ENCODE data around the gene ITM2C. TPM values are rescaled to one million over a fixed set of nuclear protein-coding genes. Genes with fewer than 3 reads are reported as not detected.

The ITM2C gene
- total and polyA plus RNA-seq, 5 donors from 2014 or later, result 29.3 to 70.3 (median 52.2) TPM

DNA sequence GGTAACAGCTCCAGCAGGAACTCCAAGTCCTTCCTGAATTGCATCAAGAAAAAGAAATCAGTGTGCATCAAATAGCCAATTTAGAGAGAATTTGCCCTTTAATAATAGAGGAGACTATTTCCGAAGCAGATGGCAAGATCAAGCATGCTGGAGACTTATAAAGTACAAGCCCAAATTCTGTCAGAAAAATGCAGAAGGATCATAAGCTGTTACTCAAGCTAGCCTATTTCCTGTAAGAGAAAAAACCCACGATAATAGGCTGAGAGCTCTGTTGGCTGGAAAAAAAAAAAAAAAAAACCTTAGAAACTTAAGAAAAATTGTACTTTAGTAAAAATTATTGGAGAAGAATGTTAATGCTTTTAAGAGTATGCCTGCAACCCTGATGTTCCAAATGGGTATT is 24.4 kb upstream of the ITM2C start:
- Mint-ChIP-seq H3K36me3 (no peaks in the 10 kb centered on the region), H3K4me1 (peaks cover 4 to 9% (median 5%) of the 10 kb centered on the region in 4 donors), H3K27me3 (peaks cover 47% of the 10 kb centered on the region), H3K9me3 (peaks cover 0 to 12% (median 5%) of the 10 kb centered on the region in 7 donors), H3K4me3 (no peak overlapping the region), H3K27ac (no peak overlapping the region)
- ATAC-seq (ENCODE audit: low read depth in 2 of 2), result no peak
- H3K4me1 ChIP-seq (ENCODE audit: control insufficient read depth, insufficient read depth, low read length, poor library complexity, severe bottlenecking), result no peaks in the 10 kb centered on the region
- H3K4me3 ChIP-seq (ENCODE audit: low read depth, low read length), result no peak overlapping the region
- no peak for DNase-seq
- H3K27ac ChIP-seq (ENCODE audit: insufficient read depth, low read length, poor library complexity, severe bottlenecking), result no peak overlapping the region
- peaks cover 2% of the 10 kb centered on the region for H3K27me3 ChIP-seq (ENCODE audit: control insufficient read depth, insufficient read depth, low read length)
- no peaks in the 10 kb centered on the region for H3K36me3 ChIP-seq (ENCODE audit: control insufficient read depth, insufficient read depth, low read length)
- no peaks in the 10 kb centered on the region for H3K9me3 ChIP-seq (ENCODE audit: control insufficient read depth in 2 of 2, low read length in 2 of 2)

GRCh38 chr2:230842473-230842872 is 22.3 kb upstream of the ITM2C start:
- Histone ChIP-seq H3K36me3 (ENCODE audit: control insufficient read depth, insufficient read depth, low read length) (no peaks in the 10 kb centered on the region), H3K9me3 (ENCODE audit: control insufficient read depth in 2 of 2, low read length in 2 of 2) (no peaks in the 10 kb centered on the region), H3K4me1 (ENCODE audit: control insufficient read depth, insufficient read depth, low read length, poor library complexity, severe bottlenecking) (no peaks in the 10 kb centered on the region), H3K4me3 (ENCODE audit: low read depth, low read length) (no peak overlapping the region), H3K27me3 (ENCODE audit: control insufficient read depth, insufficient read depth, low read length) (peaks cover 2% of the 10 kb centered on the region), H3K27ac (ENCODE audit: insufficient read depth, low read length, poor library complexity, severe bottlenecking) (no peak overlapping the region)
- H3K36me3 Mint-ChIP-seq, result no peaks in the 10 kb centered on the region
- no peak overlapping the region for H3K4me3 Mint-ChIP-seq
- ATAC-seq (ENCODE audit: low read depth in 2 of 2) (no peak), DNase-seq (no peak)
- H3K27ac Mint-ChIP-seq, result no peak overlapping the region
- peaks cover under 1 to 6% (median 5%) of the 10 kb centered on the region in 4 donors for H3K4me1 Mint-ChIP-seq
- H3K27me3 Mint-ChIP-seq, result peaks cover 55% of the 10 kb centered on the region
- H3K9me3 Mint-ChIP-seq, result peaks cover 0 to 9% (median 4%) of the 10 kb centered on the region in 7 donors

GRCh38 chr2:230843132-230843531 is 21.6 kb upstream of the ITM2C start:
- Histone ChIP-seq H3K9me3 (ENCODE audit: control insufficient read depth in 2 of 2, low read length in 2 of 2) (no peaks in the 10 kb centered on the region), H3K27me3 (ENCODE audit: control insufficient read depth, insufficient read depth, low read length) (peaks cover 2% of the 10 kb centered on the region), H3K36me3 (ENCODE audit: control insufficient read depth, insufficient read depth, low read length) (no peaks in the 10 kb centered on the region), H3K27ac (ENCODE audit: insufficient read depth, low read length, poor library complexity, severe bottlenecking) (no peak overlapping the region), H3K4me3 (ENCODE audit: low read depth, low read length) (no peak overlapping the region), H3K4me1 (ENCODE audit: control insufficient read depth, insufficient read depth, low read length, poor library complexity, severe bottlenecking) (peaks cover 7% of the 10 kb centered on the region)
- Mint-ChIP-seq H3K9me3 (peaks cover 0 to 6% (median 2%) of the 10 kb centered on the region in 7 donors), H3K27me3 (peaks cover 58% of the 10 kb centered on the region), H3K4me1 (peaks cover 5 to 8% (median 6%) of the 10 kb centered on the region in 4 donors), H3K27ac (no peak overlapping the region), H3K36me3 (no peaks in the 10 kb centered on the region), H3K4me3 (no peak overlapping the region)
- DNase-seq (no peak), ATAC-seq (ENCODE audit: low read depth in 2 of 2) (no peak)

- H3K4me1 ChIP-seq (ENCODE audit: control insufficient read depth, insufficient read depth, low read length, poor library complexity, severe bottlenecking), result peaks cover 11% of the 10 kb centered on the region
- no peak for DNase-seq
- Mint-ChIP-seq H3K36me3 (no peaks in the 10 kb centered on the region), H3K4me1 (peaks cover 0 to 12% (median 5%) of the 10 kb centered on the region in 4 donors), H3K27ac (no peak overlapping the region), H3K4me3 (no peak overlapping the region), H3K9me3 (peaks cover 0 to 1% (median 0%) of the 10 kb centered on the region in 7 donors), H3K27me3 (peaks cover 60% of the 10 kb centered on the region)
- no peak overlapping the region for H3K27ac ChIP-seq (ENCODE audit: insufficient read depth, low read length, poor library complexity, severe bottlenecking)
- H3K27me3 ChIP-seq (ENCODE audit: control insufficient read depth, insufficient read depth, low read length), result peaks cover 2% of the 10 kb centered on the region
- H3K36me3 ChIP-seq (ENCODE audit: control insufficient read depth, insufficient read depth, low read length), result no peaks in the 10 kb centered on the region
- H3K9me3 ChIP-seq (ENCODE audit: control insufficient read depth in 2 of 2, low read length in 2 of 2), result no peaks in the 10 kb centered on the region
- ATAC-seq (ENCODE audit: low read depth in 2 of 2), result no peak
- H3K4me3 ChIP-seq (ENCODE audit: low read depth, low read length), result no peak overlapping the region
These were observed 18.4 kb upstream of the ITM2C start for GRCh38 chr2:230846360-230846759.

- Histone ChIP-seq H3K4me3 (ENCODE audit: low read depth, low read length) (no peak overlapping the region), H3K27ac (ENCODE audit: insufficient read depth, low read length, poor library complexity, severe bottlenecking) (no peak overlapping the region), H3K4me1 (ENCODE audit: control insufficient read depth, insufficient read depth, low read length, poor library complexity, severe bottlenecking) (peaks cover 11% of the 10 kb centered on the region), H3K36me3 (ENCODE audit: control insufficient read depth, insufficient read depth, low read length) (no peaks in the 10 kb centered on the region), H3K27me3 (ENCODE audit: control insufficient read depth, insufficient read depth, low read length) (peaks cover 7% of the 10 kb centered on the region), H3K9me3 (ENCODE audit: control insufficient read depth in 2 of 2, low read length in 2 of 2) (no peaks in the 10 kb centered on the region)
- DNase-seq (peak; percentile 61 to 87 (median 73)), ATAC-seq (ENCODE audit: low read depth in 2 of 2) (peak; percentile 87 to 89)
- Mint-ChIP-seq H3K27me3 (peaks cover 68% of the 10 kb centered on the region), H3K9me3 (peaks cover 0 to 1% (median 0%) of the 10 kb centered on the region in 7 donors), H3K27ac (no peak overlapping the region), H3K4me1 (peaks cover 0 to 12% (median 5%) of the 10 kb centered on the region in 4 donors), H3K4me3 (peak overlapping the region in 2 of 4 donors; percentile 32 to 53), H3K36me3 (no peaks in the 10 kb centered on the region)
These were observed 16.8 kb upstream of the ITM2C start for GRCh38 chr2:230847883-230848388.

DNA sequence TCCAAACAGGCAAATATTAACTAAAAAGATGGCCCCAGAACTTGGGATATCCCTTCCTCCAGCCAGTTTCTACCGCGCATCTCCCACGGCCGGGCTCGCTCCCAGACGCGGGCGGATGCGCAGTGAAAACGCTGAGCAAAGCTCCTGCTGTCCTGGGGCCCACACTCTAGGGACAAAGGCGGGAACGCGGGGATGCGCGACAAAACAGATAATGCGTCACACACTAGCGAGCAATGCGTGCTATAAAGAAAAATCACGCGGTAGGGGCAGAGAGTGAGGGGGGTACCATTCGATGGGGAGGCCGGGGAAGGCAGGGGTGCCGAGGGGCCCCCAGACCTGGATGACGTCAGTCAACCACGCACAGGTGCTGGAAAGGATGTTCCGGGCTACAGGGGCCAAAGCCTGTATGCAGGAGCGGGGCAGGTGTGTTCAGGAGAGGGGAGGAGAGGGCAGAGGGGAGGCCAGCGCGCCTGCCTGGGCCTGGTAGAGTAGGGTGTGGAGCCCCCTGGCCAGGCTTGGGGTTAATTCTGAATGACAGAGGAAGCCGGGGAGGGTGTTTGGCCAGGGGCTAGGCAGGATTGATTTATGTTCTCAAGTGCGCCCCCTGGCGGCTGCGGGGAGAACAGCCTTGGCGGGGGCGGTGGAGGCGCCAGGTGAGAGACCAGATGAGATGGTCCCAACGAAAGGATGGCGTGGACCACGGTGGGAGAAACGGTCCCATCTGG is 14.9 kb upstream of the ITM2C start:
- H3K4me3 ChIP-seq (ENCODE audit: low read depth, low read length), result no peak overlapping the region
- no peaks in the 10 kb centered on the region for H3K9me3 ChIP-seq (ENCODE audit: control insufficient read depth in 2 of 2, low read length in 2 of 2)
- no peak overlapping the region for H3K27ac ChIP-seq (ENCODE audit: insufficient read depth, low read length, poor library complexity, severe bottlenecking)
- peaks cover 10% of the 10 kb centered on the region for H3K27me3 ChIP-seq (ENCODE audit: control insufficient read depth, insufficient read depth, low read length)
- no peaks in the 10 kb centered on the region for H3K36me3 ChIP-seq (ENCODE audit: control insufficient read depth, insufficient read depth, low read length)
- H3K27ac Mint-ChIP-seq, result peak overlapping the region in 1 of 3 donors; percentile 60
- H3K4me1 Mint-ChIP-seq, result peaks cover 0 to 12% (median 3%) of the 10 kb centered on the region in 4 donors
- peak; percentile 50 to 58 (median 57) for DNase-seq
- peaks cover 11% of the 10 kb centered on the region for H3K4me1 ChIP-seq (ENCODE audit: control insufficient read depth, insufficient read depth, low read length, poor library complexity, severe bottlenecking)
- H3K36me3 Mint-ChIP-seq, result no peaks in the 10 kb centered on the region
- peaks cover 0 to 1% (median 0%) of the 10 kb centered on the region in 7 donors for H3K9me3 Mint-ChIP-seq
- peaks cover 73% of the 10 kb centered on the region for H3K27me3 Mint-ChIP-seq
- peak; percentile 52 to 59 for ATAC-seq (ENCODE audit: low read depth in 2 of 2)
- H3K4me3 Mint-ChIP-seq, result peak overlapping the region in 2 of 4 donors; percentile 36 to 48

DNA sequence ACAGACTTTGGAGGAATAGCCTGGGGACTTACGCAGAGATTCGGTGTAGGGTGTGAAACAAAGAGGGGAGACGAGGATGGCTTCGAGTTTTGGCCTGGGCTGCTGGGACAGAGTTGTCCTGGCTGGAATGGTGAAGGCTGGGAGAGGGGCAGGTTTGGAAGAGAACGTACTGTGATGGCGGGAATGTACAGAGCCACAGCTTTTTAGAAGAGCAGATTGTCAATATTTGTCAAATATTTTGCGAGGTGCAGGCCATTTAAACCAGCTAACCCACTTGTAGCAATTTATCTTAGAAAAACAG is 14.4 kb upstream of the ITM2C start:
- H3K4me1 ChIP-seq (ENCODE audit: control insufficient read depth, insufficient read depth, low read length, poor library complexity, severe bottlenecking), result peaks cover 11% of the 10 kb centered on the region
- peaks cover 8% of the 10 kb centered on the region for H3K27me3 ChIP-seq (ENCODE audit: control insufficient read depth, insufficient read depth, low read length)
- H3K36me3 Mint-ChIP-seq, result no peaks in the 10 kb centered on the region
- H3K9me3 Mint-ChIP-seq, result peaks cover 0 to 1% (median 0%) of the 10 kb centered on the region in 7 donors
- H3K27ac Mint-ChIP-seq, result peak overlapping the region in 1 of 3 donors; percentile 60
- ATAC-seq (ENCODE audit: low read depth in 2 of 2) (no peak), DNase-seq (no peak)
- H3K4me3 Mint-ChIP-seq, result no peak overlapping the region
- H3K4me3 ChIP-seq (ENCODE audit: low read depth, low read length), result no peak overlapping the region
- no peak overlapping the region for H3K27ac ChIP-seq (ENCODE audit: insufficient read depth, low read length, poor library complexity, severe bottlenecking)
- peaks cover 73% of the 10 kb centered on the region for H3K27me3 Mint-ChIP-seq
- peaks cover 0 to 12% (median 3%) of the 10 kb centered on the region in 4 donors for H3K4me1 Mint-ChIP-seq
- no peaks in the 10 kb centered on the region for H3K9me3 ChIP-seq (ENCODE audit: control insufficient read depth in 2 of 2, low read length in 2 of 2)
- no peaks in the 10 kb centered on the region for H3K36me3 ChIP-seq (ENCODE audit: control insufficient read depth, insufficient read depth, low read length)

DNA sequence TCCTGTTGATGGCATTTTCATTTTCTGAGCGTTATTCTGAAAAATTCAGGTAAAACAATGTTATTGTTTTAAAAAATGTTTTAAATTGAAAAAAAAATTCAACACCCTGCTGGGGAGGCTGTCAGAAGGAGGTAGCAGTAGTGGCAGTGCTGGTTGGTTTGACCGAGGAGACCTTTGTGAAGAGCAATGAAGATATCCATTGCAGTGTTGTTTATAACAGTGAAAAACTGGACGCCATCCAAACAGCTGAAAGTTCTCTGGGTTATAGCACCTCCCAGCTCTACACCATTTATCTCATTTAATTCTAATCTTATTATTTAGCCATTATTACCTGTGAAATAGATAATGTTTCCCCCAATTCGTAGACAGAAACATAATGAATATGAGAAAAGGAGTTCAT is 12.6 kb upstream of the ITM2C start:
- peaks cover 0 to 12% (median 3%) of the 10 kb centered on the region in 4 donors for H3K4me1 Mint-ChIP-seq
- no peak for DNase-seq
- H3K36me3 Mint-ChIP-seq, result no peaks in the 10 kb centered on the region
- H3K9me3 ChIP-seq (ENCODE audit: control insufficient read depth in 2 of 2, low read length in 2 of 2), result no peaks in the 10 kb centered on the region
- H3K27me3 ChIP-seq (ENCODE audit: control insufficient read depth, insufficient read depth, low read length), result peaks cover 14% of the 10 kb centered on the region
- no peaks in the 10 kb centered on the region for H3K36me3 ChIP-seq (ENCODE audit: control insufficient read depth, insufficient read depth, low read length)
- peaks cover 74% of the 10 kb centered on the region for H3K27me3 Mint-ChIP-seq
- ATAC-seq (ENCODE audit: low read depth in 2 of 2), result no peak
- H3K27ac Mint-ChIP-seq, result no peak overlapping the region
- H3K9me3 Mint-ChIP-seq, result no peaks in the 10 kb centered on the region
- H3K27ac ChIP-seq (ENCODE audit: insufficient read depth, low read length, poor library complexity, severe bottlenecking), result no peak overlapping the region
- peaks cover 11% of the 10 kb centered on the region for H3K4me1 ChIP-seq (ENCODE audit: control insufficient read depth, insufficient read depth, low read length, poor library complexity, severe bottlenecking)
- no peak overlapping the region for H3K4me3 ChIP-seq (ENCODE audit: low read depth, low read length)
- no peak overlapping the region for H3K4me3 Mint-ChIP-seq
